Uterus (tissue), 2 donors: ENCODE measurements around the gene PLEKHG4B.

Source experiments
- CTCF ChIP-seq, 4 experiments: fragments of 200-600 bp in 2 of 4; fragments of 450-650 bp in 2 of 4; sonication (generic) in 2 of 4; IDR thresholded peaks; one replicate each; pipeline ENCODE4 v1.5.1; 2016 to 2019; ENCODE audit warnings: antibody characterized with exemption in 4 of 4, mild to moderate bottlenecking in 2 of 4, moderate library complexity in 1 of 4
- POLR2A ChIP-seq, 2 donors: fragments of 450-650 bp; IDR thresholded peaks; one replicate each; pipeline ENCODE4 v1.6.1; 2016; ENCODE audit warnings: antibody characterized with exemption in 2 of 2, mild to moderate bottlenecking in 1 of 2, moderate library complexity in 1 of 2

- TF ChIP-seq CTCF (IDR thresholded peaks at IDR 0.05) (no peak), POLR2A (IDR thresholded peaks at IDR 0.05) (no peak)
Measured at GRCh38 chr5:219991-220390, 128.0 kb downstream of the PLEKHG4B start.
